Measurements from ENCODE around the gene ZDHHC14. TPM values are rescaled to one million over a fixed set of nuclear protein-coding genes. Genes with fewer than 3 reads are reported as not detected.

The ZDHHC14 gene
- total and polyA plus RNA-seq, 5 donors: 10.6 to 22.1 (median 20.2) TPM

DNA sequence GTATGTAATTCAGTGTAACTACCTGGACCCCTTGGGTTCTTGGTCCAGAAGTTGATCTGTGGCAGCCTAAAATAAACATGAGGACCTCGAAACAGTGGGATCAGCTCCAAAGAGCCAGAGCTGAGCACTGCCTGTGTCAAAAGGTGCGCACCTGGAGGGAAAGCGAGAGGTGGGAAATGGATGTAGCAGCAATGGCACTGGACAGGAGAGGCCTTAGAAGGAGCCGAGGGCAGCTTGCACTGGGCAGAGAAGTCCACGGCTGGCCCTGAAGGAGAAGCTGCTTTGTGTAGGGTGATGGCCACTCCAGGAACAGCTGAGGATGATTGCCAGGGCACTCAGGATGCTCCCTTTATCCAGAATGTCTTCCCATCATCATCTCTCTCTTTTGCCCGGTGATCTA is 228.1 kb downstream of the ZDHHC14 start:
- Histone ChIP-seq H3K9me3 (ENCODE audit: control insufficient read depth, low read length) (no peaks in the 10 kb centered on the region), H3K27ac (ENCODE audit: low read length) (no peak overlapping the region), H3K4me1 (ENCODE audit: control insufficient read depth, insufficient read depth, low read length) (no peaks in the 10 kb centered on the region), H3K27me3 (ENCODE audit: control insufficient read depth, insufficient read depth) (no peaks in the 10 kb centered on the region), H3K4me3 (ENCODE audit: low read length) (no peak overlapping the region)
- WGBS: 97% methylated on average over 6 of the region's 6 CpGs
- no peak for DNase-seq
- intact Hi-C loops (cut with DNase I): no loop called here
- ATAC-seq: no peak

DNA sequence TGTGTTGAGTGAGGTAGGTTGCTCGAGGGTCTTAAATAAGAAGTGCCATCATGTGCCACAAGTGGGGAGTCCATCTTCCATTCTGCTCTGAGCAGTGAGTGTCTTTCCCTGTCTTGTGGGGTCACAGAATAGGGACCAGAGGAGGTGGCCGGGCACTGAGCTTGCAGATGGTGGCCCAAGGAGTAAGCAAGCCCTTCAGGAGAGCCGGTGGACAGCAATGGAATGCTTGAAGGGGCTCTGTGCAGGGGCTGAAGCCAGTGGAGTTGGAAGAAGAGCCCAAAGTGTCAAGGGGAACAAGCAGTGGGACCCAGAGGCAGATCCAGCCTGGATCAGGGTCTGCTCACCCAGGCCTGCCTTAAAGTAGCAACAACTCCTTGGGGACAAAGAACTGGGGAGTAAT is 228.6 kb downstream of the ZDHHC14 start:
- Histone ChIP-seq H3K9me3 (ENCODE audit: control insufficient read depth, low read length) (no peaks in the 10 kb centered on the region), H3K4me3 (ENCODE audit: low read length) (no peak overlapping the region), H3K27me3 (ENCODE audit: control insufficient read depth, insufficient read depth) (no peaks in the 10 kb centered on the region), H3K4me1 (ENCODE audit: control insufficient read depth, insufficient read depth, low read length) (no peaks in the 10 kb centered on the region), H3K27ac (ENCODE audit: low read length) (no peak overlapping the region)
- DNase-seq (no peak), ATAC-seq (no peak)
- WGBS: 95% methylated on average over 3 of the region's 3 CpGs
- intact Hi-C loops (cut with DNase I): no loop called here

DNA sequence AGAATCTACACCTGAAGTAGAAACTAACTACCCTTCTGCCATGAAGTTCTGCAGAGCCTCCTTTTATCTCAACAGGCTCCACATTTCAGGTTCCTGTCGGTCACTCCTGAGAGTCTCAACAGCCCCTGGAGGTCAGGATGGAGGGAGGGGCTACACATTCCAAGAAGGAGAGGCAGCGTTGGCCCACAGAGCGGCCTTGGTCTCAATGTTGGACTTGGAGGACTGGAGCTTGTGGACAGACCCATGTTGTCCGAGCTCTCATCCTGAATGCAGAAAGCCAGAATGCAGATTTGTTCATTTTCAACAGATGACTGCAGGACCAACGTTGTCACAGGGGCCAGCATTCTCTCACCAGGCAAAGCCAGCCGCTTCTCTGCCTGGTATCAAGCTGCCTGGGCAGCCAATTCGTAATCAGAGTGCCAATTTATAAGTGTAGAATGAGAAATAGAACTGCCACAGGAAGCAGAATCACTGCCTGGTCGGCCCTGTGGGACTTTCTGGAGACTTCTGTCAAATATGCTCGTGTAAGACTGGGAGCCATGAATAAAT is 229.5 kb downstream of the ZDHHC14 start:
- DNase-seq (no peak), ATAC-seq (no peak)
- intact Hi-C loops (cut with DNase I): no loop called here
- no peak overlapping the region for H3K27ac ChIP-seq (ENCODE audit: low read length)
- H3K27me3 ChIP-seq (ENCODE audit: control insufficient read depth, insufficient read depth): no peaks in the 10 kb centered on the region
- H3K4me1 ChIP-seq (ENCODE audit: control insufficient read depth, insufficient read depth, low read length): no peaks in the 10 kb centered on the region
- no peaks in the 10 kb centered on the region for H3K9me3 ChIP-seq (ENCODE audit: control insufficient read depth, low read length)
- 74% methylated on average over 9 of the region's 9 CpGs for WGBS
- H3K4me3 ChIP-seq (ENCODE audit: low read length): no peak overlapping the region

DNA sequence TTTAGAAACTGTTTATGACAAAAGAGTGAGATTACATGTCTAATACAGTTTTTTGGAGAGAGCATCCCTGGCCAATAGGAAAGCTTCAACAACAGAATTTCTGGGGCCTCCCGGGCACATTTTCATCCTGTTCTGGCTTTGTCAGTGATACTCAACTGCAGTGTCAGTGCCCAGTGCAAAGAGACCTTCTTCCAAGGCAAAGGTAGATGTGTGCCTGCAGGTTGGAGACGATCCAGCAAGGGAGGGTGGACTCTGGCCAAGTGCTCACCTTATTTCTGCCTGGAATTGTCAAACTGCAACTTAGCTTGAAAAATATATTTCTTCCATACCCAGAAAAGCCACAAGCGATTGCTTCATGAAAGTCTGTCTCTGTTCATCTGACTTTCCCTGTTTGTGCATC is 230.4 kb downstream of the ZDHHC14 start:
- H3K27ac ChIP-seq (ENCODE audit: low read length): no peak overlapping the region
- 93% methylated on average over 3 of the region's 3 CpGs for WGBS
- no peaks in the 10 kb centered on the region for H3K27me3 ChIP-seq (ENCODE audit: control insufficient read depth, insufficient read depth)
- H3K9me3 ChIP-seq (ENCODE audit: control insufficient read depth, low read length): no peaks in the 10 kb centered on the region
- no peak overlapping the region for H3K4me3 ChIP-seq (ENCODE audit: low read length)
- intact Hi-C loops (cut with DNase I): no loop called here
- no peak for ATAC-seq
- no peak for DNase-seq
- H3K4me1 ChIP-seq (ENCODE audit: control insufficient read depth, insufficient read depth, low read length): no peaks in the 10 kb centered on the region

DNA sequence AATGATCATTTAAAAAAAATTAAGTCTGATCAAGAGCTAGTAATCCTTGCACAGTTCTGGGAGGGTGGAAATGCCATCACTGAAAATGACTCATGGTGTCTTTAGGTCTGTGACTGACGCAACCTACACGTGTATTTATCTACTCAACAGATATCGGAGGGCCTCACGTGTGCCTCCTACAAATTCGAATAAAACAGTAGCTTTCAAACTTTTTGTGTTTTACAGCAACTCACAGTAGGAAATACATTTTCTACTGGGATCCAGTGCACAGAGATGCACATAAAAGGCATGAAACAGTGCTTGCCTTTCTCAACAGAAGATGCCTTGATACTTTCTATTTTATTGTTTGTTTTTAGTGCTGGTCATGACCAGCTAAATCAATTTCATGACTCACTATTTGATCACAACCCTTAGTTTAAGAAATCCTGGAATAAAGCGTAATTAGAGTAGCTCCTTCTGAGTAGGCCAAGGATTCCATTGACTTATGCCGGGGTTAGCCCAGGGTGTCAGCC is 232.1 kb downstream of the ZDHHC14 start:
- no peaks in the 10 kb centered on the region for H3K9me3 ChIP-seq (ENCODE audit: control insufficient read depth, low read length)
- H3K4me1 ChIP-seq (ENCODE audit: control insufficient read depth, insufficient read depth, low read length): no peaks in the 10 kb centered on the region
- WGBS: 85% methylated on average over 7 of the region's 7 CpGs
- no peak for ATAC-seq
- DNase-seq: no peak
- H3K27ac ChIP-seq (ENCODE audit: low read length): no peak overlapping the region
- no peaks in the 10 kb centered on the region for H3K27me3 ChIP-seq (ENCODE audit: control insufficient read depth, insufficient read depth)
- intact Hi-C loops (cut with DNase I): no loop called here
- H3K4me3 ChIP-seq (ENCODE audit: low read length): no peak overlapping the region

DNA sequence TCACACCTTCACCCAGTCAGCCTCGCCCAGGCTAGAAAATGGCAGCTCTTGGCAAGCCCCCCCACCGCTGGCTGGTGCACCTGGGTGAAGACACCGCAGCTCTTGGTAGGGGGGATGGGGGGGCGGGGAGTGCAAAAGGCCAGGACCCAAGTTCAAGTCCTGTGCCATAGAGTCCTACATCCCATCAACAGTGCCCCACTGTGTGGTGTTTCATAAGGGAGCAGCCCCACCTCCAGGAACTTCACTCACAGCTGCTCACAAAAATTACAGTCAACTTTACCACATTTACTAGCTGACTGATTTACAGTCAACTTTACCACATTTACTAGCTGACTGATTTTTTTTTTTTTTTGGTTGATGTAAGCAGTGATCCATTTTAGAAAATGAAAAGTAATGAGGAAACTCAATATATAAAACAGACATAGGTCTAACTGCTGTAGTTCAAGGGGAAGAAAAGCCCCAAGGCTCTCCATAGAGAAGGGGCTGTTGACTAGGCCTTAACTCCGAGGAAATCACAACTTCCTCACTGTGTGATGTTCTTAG is 233.1 kb downstream of the ZDHHC14 start:
- H3K27me3 ChIP-seq (ENCODE audit: control insufficient read depth, insufficient read depth): no peaks in the 10 kb centered on the region
- no peaks in the 10 kb centered on the region for H3K4me1 ChIP-seq (ENCODE audit: control insufficient read depth, insufficient read depth, low read length)
- WGBS: 90% methylated on average over 5 of the region's 5 CpGs
- intact Hi-C loops (cut with DNase I): no loop called here
- no peak for DNase-seq
- H3K9me3 ChIP-seq (ENCODE audit: control insufficient read depth, low read length): no peaks in the 10 kb centered on the region
- ATAC-seq: no peak
- no peak overlapping the region for H3K27ac ChIP-seq (ENCODE audit: low read length)
- no peak overlapping the region for H3K4me3 ChIP-seq (ENCODE audit: low read length)

DNA sequence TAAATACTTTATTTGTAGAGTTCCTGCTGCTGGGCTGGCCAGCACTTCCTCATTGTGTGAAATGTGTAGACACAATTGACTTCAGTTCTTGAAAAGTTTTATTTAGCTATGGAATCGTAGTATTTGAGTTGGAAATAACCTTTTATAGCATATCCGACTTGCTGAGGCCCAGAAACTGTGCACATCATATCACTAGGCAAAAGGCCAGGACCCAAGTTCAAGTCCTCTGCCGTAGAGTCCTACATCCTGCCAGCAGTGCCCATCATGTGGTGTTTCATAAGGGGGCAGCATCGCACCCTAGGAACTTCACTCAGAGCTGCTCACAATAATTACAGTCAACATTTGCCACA is 234.4 kb downstream of the ZDHHC14 start:
- H3K4me3 ChIP-seq (ENCODE audit: low read length): no peak overlapping the region
- ATAC-seq: no peak
- no peaks in the 10 kb centered on the region for H3K4me1 ChIP-seq (ENCODE audit: control insufficient read depth, insufficient read depth, low read length)
- no peaks in the 10 kb centered on the region for H3K9me3 ChIP-seq (ENCODE audit: control insufficient read depth, low read length)
- H3K27ac ChIP-seq (ENCODE audit: low read length): no peak overlapping the region
- no peaks in the 10 kb centered on the region for H3K27me3 ChIP-seq (ENCODE audit: control insufficient read depth, insufficient read depth)
- WGBS: 57% methylated on average over 4 of the region's 4 CpGs
- intact Hi-C loops (cut with DNase I): no loop called here
- no peak for DNase-seq

DNA sequence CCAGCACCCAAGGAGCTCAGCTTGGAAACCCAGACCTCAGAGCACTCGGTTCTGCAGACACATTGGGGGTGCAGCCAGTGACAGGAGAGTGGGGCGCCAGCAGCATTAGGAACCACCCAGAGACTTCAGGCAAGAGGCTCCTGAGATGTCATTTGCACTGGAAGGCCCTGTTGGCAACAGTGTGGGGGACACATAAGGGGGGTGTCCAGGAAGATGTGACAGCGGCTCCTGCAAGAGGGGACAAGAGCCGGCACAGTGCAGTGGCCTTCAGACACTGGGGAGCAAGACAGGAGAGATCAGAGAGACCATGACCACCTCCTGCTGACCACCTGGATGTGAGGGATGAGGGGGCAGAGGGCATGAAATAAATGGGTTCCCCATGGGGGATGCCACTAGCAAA is 235.0 kb downstream of the ZDHHC14 start:
- 94% methylated on average over 4 of the region's 4 CpGs for WGBS
- Histone ChIP-seq H3K4me1 (ENCODE audit: control insufficient read depth, insufficient read depth, low read length) (no peaks in the 10 kb centered on the region), H3K27me3 (ENCODE audit: control insufficient read depth, insufficient read depth) (no peaks in the 10 kb centered on the region), H3K9me3 (ENCODE audit: control insufficient read depth, low read length) (no peaks in the 10 kb centered on the region), H3K27ac (ENCODE audit: low read length) (no peak overlapping the region), H3K4me3 (ENCODE audit: low read length) (no peak overlapping the region)
- intact Hi-C loops (cut with DNase I): no loop called here
- DNase-seq (no peak), ATAC-seq (no peak)

DNA sequence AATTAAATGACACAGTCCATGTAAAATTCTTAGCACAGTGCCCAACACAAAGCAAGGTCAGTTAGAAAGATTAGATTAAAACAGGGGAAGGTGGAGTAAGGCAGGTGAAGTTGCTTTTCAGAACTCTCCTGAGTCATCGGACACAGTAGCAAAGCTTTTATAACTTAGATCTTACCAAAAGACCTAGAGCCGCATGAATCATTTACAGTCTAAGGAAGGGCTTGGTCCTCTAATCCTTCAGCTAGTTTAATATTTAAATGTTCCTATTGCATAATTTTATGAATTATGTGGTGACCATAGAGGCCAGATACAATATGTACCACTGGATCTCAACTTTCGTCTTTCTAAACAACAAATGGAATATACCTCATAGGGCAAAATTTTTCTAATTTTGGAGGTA is 240.0 kb downstream of the ZDHHC14 start:
- WGBS: 97% methylated on average over 3 of the region's 3 CpGs

DNA sequence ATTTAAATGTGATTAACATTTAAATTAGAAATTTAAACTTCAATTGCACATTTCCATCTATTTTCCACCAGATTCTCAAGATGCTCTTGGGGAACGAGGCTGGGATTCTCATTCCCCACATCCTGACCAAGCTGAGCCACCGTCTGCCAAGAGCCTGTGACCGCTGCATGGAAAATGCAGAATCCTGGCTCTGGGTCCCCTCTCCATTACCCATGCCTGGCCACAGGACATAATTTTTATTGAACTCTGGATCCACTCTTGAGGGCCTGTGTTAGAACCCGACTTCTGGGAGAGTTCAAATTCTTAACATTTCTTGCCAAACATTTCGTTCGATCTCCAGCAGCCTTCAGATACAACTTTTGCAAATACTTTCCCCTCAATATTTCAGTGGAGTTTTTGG is 240.4 kb downstream of the ZDHHC14 start:
- ATAC-seq (no peak), DNase-seq (no peak)
- Histone ChIP-seq H3K9me3 (ENCODE audit: control insufficient read depth, low read length) (no peaks in the 10 kb centered on the region), H3K4me3 (ENCODE audit: low read length) (no peak overlapping the region), H3K27me3 (ENCODE audit: control insufficient read depth, insufficient read depth) (no peaks in the 10 kb centered on the region), H3K27ac (ENCODE audit: low read length) (no peak overlapping the region), H3K4me1 (ENCODE audit: control insufficient read depth, insufficient read depth, low read length) (peaks cover 4% of the 10 kb centered on the region)
- intact Hi-C loops (cut with DNase I): no loop called here
- WGBS: 64% methylated on average over 6 of the region's 6 CpGs

More for the DNA sequence above, 240.0 kb downstream of the ZDHHC14 start:
- no peak overlapping the region for H3K27ac ChIP-seq (ENCODE audit: low read length)
- intact Hi-C loops (cut with DNase I): no loop called here
- H3K4me3 ChIP-seq (ENCODE audit: low read length): no peak overlapping the region
- peaks cover 4% of the 10 kb centered on the region for H3K4me1 ChIP-seq (ENCODE audit: control insufficient read depth, insufficient read depth, low read length)
- DNase-seq (no peak), ATAC-seq (no peak)
- no peaks in the 10 kb centered on the region for H3K27me3 ChIP-seq (ENCODE audit: control insufficient read depth, insufficient read depth)
- no peaks in the 10 kb centered on the region for H3K9me3 ChIP-seq (ENCODE audit: control insufficient read depth, low read length)

DNA sequence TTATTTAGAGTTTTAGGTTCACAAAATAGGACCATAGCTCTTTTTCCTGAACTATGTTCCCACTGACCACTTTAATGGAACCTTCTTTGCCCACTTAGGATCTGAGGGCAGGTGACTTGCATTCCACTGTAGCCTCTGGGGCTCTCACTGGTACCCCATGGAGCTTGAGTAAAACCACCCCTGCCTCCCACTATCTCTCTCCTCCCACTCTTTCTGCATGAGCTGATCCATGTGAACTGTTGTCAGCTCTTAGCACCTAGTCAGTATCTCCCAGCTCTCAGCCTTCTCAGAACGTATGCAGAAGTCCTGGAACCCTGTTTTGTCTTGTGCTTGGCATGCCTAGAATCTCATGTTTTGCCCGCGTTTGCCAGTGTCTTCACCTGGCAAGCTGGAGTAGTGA is 241.4 kb downstream of the ZDHHC14 start:
- ATAC-seq: no peak
- intact Hi-C loops (cut with DNase I): no loop called here

DNA sequence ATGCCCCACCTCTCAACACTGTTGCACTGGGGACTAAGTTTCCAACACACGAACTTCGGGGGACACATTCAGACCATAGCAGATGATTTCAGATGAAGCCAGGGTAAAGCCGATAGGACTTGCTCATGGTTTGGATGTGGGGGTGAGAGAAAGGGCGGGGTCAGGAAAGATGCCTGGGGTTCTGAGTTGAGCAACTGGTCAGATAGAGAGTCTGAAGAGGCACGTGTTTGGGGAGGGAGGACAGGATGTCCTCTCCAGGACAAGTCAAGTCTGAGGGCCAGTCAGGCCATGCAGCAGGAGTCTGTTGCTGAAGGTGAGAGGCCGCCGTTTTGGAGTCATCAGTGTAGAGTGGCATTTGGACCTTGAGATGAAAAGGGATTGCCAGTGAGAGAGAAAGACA is 244.1 kb downstream of the ZDHHC14 start:
- 84% methylated on average over 7 of the region's 7 CpGs for WGBS
- peak; percentile 40 for ATAC-seq
- H3K4me1 ChIP-seq (ENCODE audit: control insufficient read depth, insufficient read depth, low read length): peaks cover 4% of the 10 kb centered on the region
- H3K27ac ChIP-seq (ENCODE audit: low read length): no peak overlapping the region
- intact Hi-C loops (cut with DNase I): no loop called here
- DNase-seq: no peak
- H3K27me3 ChIP-seq (ENCODE audit: control insufficient read depth, insufficient read depth): no peaks in the 10 kb centered on the region
- no peaks in the 10 kb centered on the region for H3K9me3 ChIP-seq (ENCODE audit: control insufficient read depth, low read length)
- H3K4me3 ChIP-seq (ENCODE audit: low read length): no peak overlapping the region

More for the DNA sequence above, 241.4 kb downstream of the ZDHHC14 start:
- no peaks in the 10 kb centered on the region for H3K27me3 ChIP-seq (ENCODE audit: control insufficient read depth, insufficient read depth)
- WGBS: 96% methylated on average over 3 of the region's 3 CpGs
- no peaks in the 10 kb centered on the region for H3K9me3 ChIP-seq (ENCODE audit: control insufficient read depth, low read length)
- H3K4me1 ChIP-seq (ENCODE audit: control insufficient read depth, insufficient read depth, low read length): peaks cover 4% of the 10 kb centered on the region
- H3K4me3 ChIP-seq (ENCODE audit: low read length): no peak overlapping the region
- H3K27ac ChIP-seq (ENCODE audit: low read length): no peak overlapping the region
- DNase-seq: no peak

All from right cardiac atrium (tissue), 5 donors.